PC-3 (cell line): ENCODE results near the gene DGKG.

Experiments
- EZH2 ChIP-seq: fragments of 300-600 bp; sonication (generic); IDR thresholded peaks from one replicate; pipeline ENCODE4 v1.6.1; 2017; ENCODE audit warnings: antibody characterized with exemption, mild to moderate bottlenecking, low read length; ENCODE audit not compliant: unreplicated experiment
- TF ChIP-seq, protein P1 (sequence below): fragments of 300-600 bp; sonication (generic); conservative IDR thresholded peaks from 2 replicates; pipeline ENCODE4 v1.5.1; 2017; ENCODE audit warnings: antibody characterized with exemption, low read depth, mild to moderate bottlenecking, low read length

DNA sequence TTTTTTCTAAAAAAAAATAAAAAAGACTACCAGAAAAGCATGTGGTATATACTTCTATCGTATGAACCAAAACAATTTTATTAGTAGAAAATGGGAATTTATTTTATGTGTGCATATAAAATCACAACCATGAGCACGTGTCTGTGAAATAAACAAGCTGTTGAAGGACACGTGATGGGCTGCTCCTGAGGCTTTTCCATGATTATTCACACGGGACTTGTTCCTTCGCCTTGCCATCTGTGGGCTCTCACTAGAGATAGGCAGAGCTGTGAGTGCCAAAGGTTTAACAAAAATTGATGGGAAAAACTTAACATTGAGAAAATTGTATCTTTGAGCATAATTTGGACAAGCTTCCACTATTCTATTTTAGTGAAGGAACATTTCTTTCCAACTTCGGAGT lies 240.8 kb downstream of the DGKG start:
- TF ChIP-seq, protein P1, sequence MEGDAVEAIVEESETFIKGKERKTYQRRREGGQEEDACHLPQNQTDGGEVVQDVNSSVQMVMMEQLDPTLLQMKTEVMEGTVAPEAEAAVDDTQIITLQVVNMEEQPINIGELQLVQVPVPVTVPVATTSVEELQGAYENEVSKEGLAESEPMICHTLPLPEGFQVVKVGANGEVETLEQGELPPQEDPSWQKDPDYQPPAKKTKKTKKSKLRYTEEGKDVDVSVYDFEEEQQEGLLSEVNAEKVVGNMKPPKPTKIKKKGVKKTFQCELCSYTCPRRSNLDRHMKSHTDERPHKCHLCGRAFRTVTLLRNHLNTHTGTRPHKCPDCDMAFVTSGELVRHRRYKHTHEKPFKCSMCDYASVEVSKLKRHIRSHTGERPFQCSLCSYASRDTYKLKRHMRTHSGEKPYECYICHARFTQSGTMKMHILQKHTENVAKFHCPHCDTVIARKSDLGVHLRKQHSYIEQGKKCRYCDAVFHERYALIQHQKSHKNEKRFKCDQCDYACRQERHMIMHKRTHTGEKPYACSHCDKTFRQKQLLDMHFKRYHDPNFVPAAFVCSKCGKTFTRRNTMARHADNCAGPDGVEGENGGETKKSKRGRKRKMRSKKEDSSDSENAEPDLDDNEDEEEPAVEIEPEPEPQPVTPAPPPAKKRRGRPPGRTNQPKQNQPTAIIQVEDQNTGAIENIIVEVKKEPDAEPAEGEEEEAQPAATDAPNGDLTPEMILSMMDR: no peak
- TF ChIP-seq EZH2: no peak
